Measurements from ENCODE around the gene CD37. TPM values are rescaled to one million over a fixed set of nuclear protein-coding genes. Genes with fewer than 3 reads are reported as not detected.

The CD37 gene
- total and polyA plus RNA-seq, 10 of the 15 experiments (the other 5 are each of a cell fraction or from before 2014, with no cell fraction given) = 34.1 to 359 (median 108) TPM

- TF ChIP-seq BACH1 (IDR thresholded peaks at IDR 0.05; ENCODE audit: borderline replicate concordance) (peak; percentile 37; the same call in 1 of the 2 replicates), FOXM1 (IDR thresholded peaks at IDR 0.05; ENCODE audit: low read depth, low read length) (no peak), TCF3 (IDR thresholded peaks at IDR 0.05; ENCODE audit: borderline replicate concordance, insufficient read depth, low read depth, low read length) (peak; percentile 76; the same call in 1 of the 2 replicates), BCLAF1 (IDR thresholded peaks at IDR 0.05) (no peak), GABPA (IDR thresholded peaks at IDR 0.05; ENCODE audit: low read depth) (peak; percentile 61; the same call in 1 of the 2 replicates), NR2C2 (IDR thresholded peaks at IDR 0.05; ENCODE audit: borderline replicate concordance, control insufficient read depth, insufficient read length, low read depth) (no peak), ZNF217 (IDR thresholded peaks at IDR 0.05) (peak; percentile 61; the same call in 1 of the 2 replicates), MYB (IDR thresholded peaks at IDR 0.05; ENCODE audit: borderline replicate concordance, low read depth, low read length) (no peak), RELB (IDR thresholded peaks at IDR 0.05; ENCODE audit: low read depth) (peak; percentile 80), TCF12 (IDR thresholded peaks at IDR 0.05; ENCODE audit: low read depth, low read length) (peak; percentile 77), NFYA (IDR thresholded peaks at IDR 0.05; ENCODE audit: borderline replicate concordance, low read depth, low read length) (no peak), MTA3 (IDR thresholded peaks at IDR 0.05; ENCODE audit: borderline replicate concordance, low read length) (peak; percentile 64; the same call in 1 of the 2 replicates), CBX5 (IDR thresholded peaks at IDR 0.05; ENCODE audit: low read depth) (no peak), ZNF274 (IDR thresholded peaks at IDR 0.05; ENCODE audit: insufficient read depth, insufficient read length) (no peak), TAF1 (IDR thresholded peaks at IDR 0.05; ENCODE audit: borderline replicate concordance, low read depth, low read length) (peak; percentile 54; the same call in 1 of the 2 replicates), BCL11A (IDR thresholded peaks at IDR 0.05; ENCODE audit: low read depth, low read length) (0 out of 2 replicates have a peak, but pooled peaks have one; percentile 16), ZNF592 (IDR thresholded peaks at IDR 0.05) (no peak), BRCA1 (IDR thresholded peaks at IDR 0.05; ENCODE audit: low read depth, low read length) (no peak), SUZ12 (IDR thresholded peaks at IDR 0.05; ENCODE audit: unreplicated experiment) (no peak), ZNF384 (IDR thresholded peaks at IDR 0.05; ENCODE audit: borderline replicate concordance, low read depth, low read length) (no peak), RBBP5 (conservative IDR thresholded peaks at IDR 0.05) (no peak), POLR2A (IDR thresholded peaks at IDR 0.05; ENCODE audit: low read depth, low read length) (peak; percentile 85), ZSCAN29 (IDR thresholded peaks at IDR 0.05) (no peak), CHD2 (IDR thresholded peaks at IDR 0.05; ENCODE audit: borderline replicate concordance, low read depth, low read length) (peak; percentile 72; the same call in 1 of the 2 replicates), PML (IDR thresholded peaks at IDR 0.05; ENCODE audit: low read length) (no peak)
Observed at GRCh38 chr19:49333811-49334288, 1.4 kb upstream of the CD37 start (continued).

All from GM12878 (cell line).